H9 (cell line): Measurements from ENCODE around the gene SPRY2. TPM values are rescaled to one million over a fixed set of nuclear protein-coding genes. Genes with fewer than 3 reads are reported as not detected.

Experiments used
- DNase-seq: peaks from one replicate; pipeline ENCODE4 v3.0.0-alpha.2; 2017
- H2AFZ ChIP-seq: one replicate; pipeline ENCODE4 v1.6.1; 2013; ENCODE audit warnings: mild to moderate bottlenecking, low read length, control low read depth, moderate library complexity
- H2AK5ac ChIP-seq: 2 replicates; pipeline ENCODE4 v1.6.1; 2013; ENCODE audit warnings: low read length, control low read depth, mixed read lengths; ENCODE audit not compliant: insufficient read length
- H2BK120ac ChIP-seq: one replicate; pipeline ENCODE4 v1.6.1; 2013; ENCODE audit warnings: low read depth, mild to moderate bottlenecking, low read length, control low read depth, inconsistent platforms; ENCODE audit not compliant: poor library complexity, severe bottlenecking
- H2BK12ac ChIP-seq: 2 replicates; pipeline ENCODE4 v1.6.1; 2013; ENCODE audit warnings: low read length, control low read depth, mixed read lengths, low read depth; ENCODE audit not compliant: insufficient read length
- H2BK15ac ChIP-seq: 2 replicates; pipeline ENCODE4 v1.6.1; 2013; ENCODE audit warnings: low read depth, low read length, control low read depth
- H2BK20ac ChIP-seq: one replicate; pipeline ENCODE4 v1.6.1; 2013; ENCODE audit warnings: low read depth, mild to moderate bottlenecking, low read length, control low read depth, inconsistent platforms; ENCODE audit not compliant: poor library complexity, severe bottlenecking
- H2BK5ac ChIP-seq: 2 replicates; pipeline ENCODE4 v1.6.1; 2013; ENCODE audit warnings: low read length, control low read depth, mixed read lengths; ENCODE audit not compliant: insufficient read length
- H3K14ac ChIP-seq: 2 replicates; pipeline ENCODE4 v1.6.1; 2013; ENCODE audit warnings: low read length, control low read depth; ENCODE audit not compliant: insufficient read depth
- H3K18ac ChIP-seq: 2 replicates; pipeline ENCODE4 v1.6.1; 2013; ENCODE audit warnings: low read depth, mild to moderate bottlenecking, mixed read lengths, low read length, control low read depth; ENCODE audit not compliant: insufficient read length
- H3K23ac ChIP-seq: 2 replicates; pipeline ENCODE4 v1.6.1; 2013; ENCODE audit warnings: low read length, control low read depth, mixed read lengths, low read depth; ENCODE audit not compliant: insufficient read length
- H3K23me2 ChIP-seq: 2 replicates; pipeline ENCODE4 v1.6.1; 2013; ENCODE audit warnings: low read depth, mild to moderate bottlenecking, mixed read lengths, low read length, control low read depth; ENCODE audit not compliant: insufficient read length, poor library complexity, severe bottlenecking
- H3K27ac ChIP-seq: 2 replicates; pipeline ENCODE4 v1.5.1; 2013; ENCODE audit warnings: low read length, control low read depth, mixed read lengths, low read depth; ENCODE audit not compliant: insufficient read length
- H3K27me3 ChIP-seq: 2 replicates; pipeline ENCODE4 v1.6.1; 2013; ENCODE audit warnings: low read length, control low read depth, inconsistent platforms; ENCODE audit not compliant: insufficient read depth
- H3K4ac ChIP-seq: 2 replicates; pipeline ENCODE4 v1.6.1; 2013; ENCODE audit warnings: low read depth, mild to moderate bottlenecking, control low read depth, inconsistent platforms, low read length, moderate library complexity
- H3K4me1 ChIP-seq: 2 replicates; pipeline ENCODE4 v1.6.1; 2013; ENCODE audit warnings: low read length, control low read depth, inconsistent platforms; ENCODE audit not compliant: insufficient read depth
- H3K4me2 ChIP-seq: 2 replicates; pipeline ENCODE4 v1.6.1; 2013; ENCODE audit warnings: low read length, control low read depth, mixed read lengths; ENCODE audit not compliant: insufficient read length, insufficient read depth
- H3K56ac ChIP-seq: 2 replicates; pipeline ENCODE4 v1.6.1; 2013; ENCODE audit warnings: low read depth, mild to moderate bottlenecking, mixed read lengths, low read length, control low read depth; ENCODE audit not compliant: insufficient read length
- H3K79me1 ChIP-seq: 2 replicates; pipeline ENCODE4 v1.6.1; 2013; ENCODE audit warnings: low read depth, mild to moderate bottlenecking, moderate library complexity, low read length, control low read depth, inconsistent platforms; ENCODE audit not compliant: insufficient read depth, poor library complexity, severe bottlenecking
- H3K79me2 ChIP-seq: 2 replicates; pipeline ENCODE4 v1.6.1; 2013; ENCODE audit warnings: low read length, control low read depth, inconsistent platforms; ENCODE audit not compliant: insufficient read depth
- H3K9ac ChIP-seq: 2 replicates; pipeline ENCODE4 v1.6.1; 2013; ENCODE audit warnings: low read length, control low read depth, mixed read lengths; ENCODE audit not compliant: insufficient read length; ENCODE audit errors: extremely low read depth
- H3K9me3 ChIP-seq: one replicate; pipeline ENCODE4 v1.6.1; 2013; ENCODE audit warnings: low read depth, low read length, inconsistent platforms; ENCODE audit not compliant: control insufficient read depth
- H3T11ph ChIP-seq: one replicate; pipeline ENCODE4 v1.6.1; 2013; ENCODE audit warnings: mild to moderate bottlenecking, low read length, control low read depth, inconsistent platforms
- H4K20me1 ChIP-seq: one replicate; pipeline ENCODE4 v1.6.1; 2013; ENCODE audit not compliant: control insufficient read depth, insufficient read length, insufficient read depth
- H4K5ac ChIP-seq: 2 replicates; pipeline ENCODE4 v1.6.1; 2013; ENCODE audit warnings: low read depth, mild to moderate bottlenecking, mixed read lengths, low read length, control low read depth; ENCODE audit not compliant: insufficient read length
- H4K8ac ChIP-seq: replicated peaks from 2 replicates; pipeline ENCODE4 v1.6.1; 2013; ENCODE audit warnings: low read length, control low read depth, mixed read lengths, low read depth; ENCODE audit not compliant: insufficient read length
- H4K91ac ChIP-seq: 2 replicates; pipeline ENCODE4 v1.6.1; 2013; ENCODE audit warnings: low read depth, mild to moderate bottlenecking, moderate library complexity, mixed read lengths, low read length, control low read depth; ENCODE audit not compliant: insufficient read length
- H3K27ac Mint-ChIP-seq, 3 experiments: 2 replicates in 2 of 3; 3 replicates in 1 of 3; pipeline ENCODE4 v1.8.0; 2020 to 2021; ENCODE audit warnings: mixed read lengths in 3 of 3, mild to moderate bottlenecking in 1 of 3, moderate library complexity in 1 of 3
- H3K27me3 Mint-ChIP-seq: 2 replicates; pipeline ENCODE4 v1.8.0; 2021; ENCODE audit warnings: low read depth, mild to moderate bottlenecking, moderate library complexity, mixed read lengths
- H3K36me3 Mint-ChIP-seq, 3 experiments: 2 replicates in 2 of 3; 3 replicates in 1 of 3; pipeline ENCODE4 v1.8.0; 2020 to 2021; ENCODE audit warnings: low read depth in 3 of 3, mixed read lengths in 3 of 3; ENCODE audit not compliant: insufficient read depth in 1 of 3
- H3K4me1 Mint-ChIP-seq, 2 experiments: 2 replicates each; pipeline ENCODE4 v1.8.0; 2020; ENCODE audit warnings: mixed read lengths in 2 of 2
- H3K4me3 Mint-ChIP-seq, 2 experiments: 2 replicates in 1 of 2; 3 replicates in 1 of 2; pipeline ENCODE4 v1.8.0; 2020 to 2021; ENCODE audit warnings: mild to moderate bottlenecking in 2 of 2, mixed read lengths in 2 of 2, moderate library complexity in 1 of 2
- H3K9me3 Mint-ChIP-seq, 2 experiments: 2 replicates in 1 of 2; 3 replicates in 1 of 2; pipeline ENCODE4 v1.8.0; 2020; ENCODE audit warnings: mild to moderate bottlenecking in 2 of 2, mixed read lengths in 2 of 2, moderate library complexity in 1 of 2
- CTCF ChIP-seq: fragments of 200-600 bp; sonication (generic); conservative IDR thresholded peaks from 3 replicates; pipeline ENCODE4 v1.8.0; 2021; ENCODE audit warnings: antibody characterized with exemption, mild to moderate bottlenecking
- WGBS: extraction: QIAGEN DNeasy Blood & Tissue Kit; methylation state at CpG from one replicate; pipeline ENCODE4 v1.1.7; 2013; ENCODE audit warnings: missing lambda C conversion rate, low lambda C conversion rate, mixed read lengths; ENCODE audit not compliant: insufficient read length; ENCODE audit errors: extremely low coverage; 5-methylcytosine and 5-hydroxymethylcytosine counted together
- total RNA-seq: library from RNA; stranded (reverse); gene quantifications from 2 replicates; pipeline ENCODE4 v1.2.1, GENCODE V29; 2021

The SPRY2 gene
- total RNA-seq, 1 experiment from 2014 or later = 56.4 TPM

- no peak for TF ChIP-seq CTCF
- no peak overlapping the region for H3K9ac ChIP-seq
- peaks cover 5% of the 10 kb centered on the region; the same call in 1 of the 2 replicates for H3K4me1 ChIP-seq
- H3K36me3 Mint-ChIP-seq = peaks cover 0 to 5% (median 2%) of the 10 kb centered on the region in 3 experiments; a peak in 2 of 7 replicates
- no peak overlapping the region for H3K27ac ChIP-seq
- H3K27ac Mint-ChIP-seq = no peak overlapping the region
- H2BK12ac ChIP-seq = no peak overlapping the region
- H3K4ac ChIP-seq = no peak overlapping the region
- H2BK120ac ChIP-seq = no peak overlapping the region
- no peak overlapping the region for H3K14ac ChIP-seq
- no peak overlapping the region for H3K18ac ChIP-seq
- H3K4me3 Mint-ChIP-seq = no peak overlapping the region
- no peak overlapping the region for H3K4me2 ChIP-seq
- WGBS = no CpG with 5 or more reads among the region's 2 CpGs
- no peak overlapping the region for H2BK5ac ChIP-seq
- H3K9me3 ChIP-seq = no peaks in the 10 kb centered on the region
- no peak for DNase-seq
- H3K27me3 Mint-ChIP-seq = no peaks in the 10 kb centered on the region
- peaks cover 26 to 29% of the 10 kb centered on the region in 2 experiments for H3K4me1 Mint-ChIP-seq
- no peak overlapping the region for H2BK20ac ChIP-seq
- peaks cover 0 to 2% of the 10 kb centered on the region in 2 experiments; a peak in 1 of 5 replicates for H3K9me3 Mint-ChIP-seq
- H3T11ph ChIP-seq = no peak overlapping the region
- no peaks in the 10 kb centered on the region for H3K79me2 ChIP-seq
- no peak overlapping the region for H3K56ac ChIP-seq
- no peak overlapping the region for H4K8ac ChIP-seq
- no peak overlapping the region for H2BK15ac ChIP-seq
- no peaks in the 10 kb centered on the region for H3K79me1 ChIP-seq
- H4K20me1 ChIP-seq = no peaks in the 10 kb centered on the region
- no peak overlapping the region for H2AK5ac ChIP-seq
- no peak overlapping the region for H2AFZ ChIP-seq
- H4K91ac ChIP-seq = no peak overlapping the region
- no peak overlapping the region for H3K23ac ChIP-seq
- peaks cover 2% of the 10 kb centered on the region for H3K23me2 ChIP-seq
- H3K27me3 ChIP-seq = no peaks in the 10 kb centered on the region
- H4K5ac ChIP-seq = no peak overlapping the region
Observed at GRCh38 chr13:80361298-80361697, 20.4 kb upstream of the SPRY2 start.
